ENCODE data around the gene CPNE2.

GRCh38 chr16:57091975-57092785, at the start of gene CPNE2:
- TF ChIP-seq FOXP2 (optimal IDR thresholded peaks at IDR 0.05; ENCODE audit: control extremely low read depth, extremely low read length, insufficient read depth) (no peak), EZH2 (IDR thresholded peaks at IDR 0.05) (no peak), POLR2AphosphoS5 (IDR thresholded peaks at IDR 0.05; ENCODE audit: borderline replicate concordance, low read depth, low read length) (no peak)

Data from SK-N-MC (cell line).